OCI-LY7 (cell line): ENCODE data around the gene PARD3B. TPM values are rescaled to one million over a fixed set of nuclear protein-coding genes. Genes with fewer than 3 reads are reported as not detected.

Source experiments
- BruUV-seq: library from RNA; stranded (reverse); fragments of 400-500 nt; replicated peaks from 2 replicates; lab custom pipeline; 2021; lab: Mats Ljungman, UMichigan
- CTCF ChIA-PET: fragments of 300-600 bp; sonication (Branson Sonifier 250); formaldehyde crosslinking; loops from one replicate; lab custom pipeline; 2022; ENCODE audit warnings: antibody characterized with exemption; ENCODE audit not compliant: unreplicated experiment; lab: Charles Lee
- POLR2A ChIA-PET: fragments of 300-600 bp; sonication (Branson Sonifier 250); formaldehyde crosslinking; loops from one replicate; lab custom pipeline; 2022; ENCODE audit warnings: antibody characterized with exemption; lab: Charles Lee
- DNase-seq: peaks from one replicate; pipeline ENCODE4 v3.0.0-alpha.2; 2015; ENCODE audit warnings: low spot score
- H2AFZ ChIP-seq: fragments of 200-600 bp; sonication (generic), shearing (Covaris generic); 2 replicates; pipeline ENCODE4 v1.6.1; 2014; ENCODE audit warnings: mild to moderate bottlenecking, antibody characterized with exemption, low read length, moderate library complexity
- H3K27ac ChIP-seq: fragments of 200-600 bp; sonication (generic); 2 replicates; pipeline ENCODE4 v1.5.1; 2014; ENCODE audit warnings: mixed run types, low read depth, mild to moderate bottlenecking, moderate library complexity, low read length, inconsistent platforms; ENCODE audit not compliant: poor library complexity, severe bottlenecking
- H3K36me3 ChIP-seq: fragments of 200-600 bp; sonication (generic); 2 replicates; pipeline ENCODE4 v1.6.1; 2014; ENCODE audit warnings: mild to moderate bottlenecking, antibody characterized with exemption, low read length, moderate library complexity, mixed read lengths; ENCODE audit not compliant: insufficient read depth
- H3K4me1 ChIP-seq: fragments of 200-600 bp; sonication (generic); 2 replicates; pipeline ENCODE4 v1.5.1; 2014; ENCODE audit warnings: mild to moderate bottlenecking, low read length; ENCODE audit not compliant: insufficient read depth, poor library complexity, severe bottlenecking
- H3K4me2 ChIP-seq: fragments of 200-600 bp; sonication (generic); 2 replicates; pipeline ENCODE4 v1.6.1; 2014; ENCODE audit warnings: mild to moderate bottlenecking, low read length
- H3K4me3 ChIP-seq: fragments of 200-600 bp; sonication (generic); 2 replicates; pipeline ENCODE4 v1.5.1; 2014; ENCODE audit warnings: mild to moderate bottlenecking, low read depth, low read length; ENCODE audit not compliant: poor library complexity, severe bottlenecking
- H3K79me2 ChIP-seq: fragments of 200-600 bp; sonication (generic); 2 replicates; pipeline ENCODE4 v1.6.1; 2016; ENCODE audit warnings: low read depth, mild to moderate bottlenecking, low read length, moderate library complexity, mixed read lengths; ENCODE audit not compliant: insufficient read depth
- H3K9me2 ChIP-seq: fragments of 200-600 bp; sonication (generic); 2 replicates; pipeline ENCODE4 v1.6.1; 2016; ENCODE audit warnings: mild to moderate bottlenecking, low read length, mixed read lengths; ENCODE audit not compliant: insufficient read depth
- H3K9me3 ChIP-seq: fragments of 200-600 bp; sonication (generic); 2 replicates; pipeline ENCODE4 v1.6.1; 2014; ENCODE audit warnings: mild to moderate bottlenecking, mixed run types, low read length, mixed read lengths
- H4K20me1 ChIP-seq: fragments of 200-600 bp; sonication (generic); 2 replicates; pipeline ENCODE4 v1.6.1; 2014; ENCODE audit warnings: mild to moderate bottlenecking, antibody characterized with exemption, low read length, moderate library complexity, mixed read lengths; ENCODE audit not compliant: insufficient read depth
- EZH2phosphoT487 ChIP-seq: fragments of 200-600 bp; sonication (generic); IDR thresholded peaks from 2 replicates; pipeline ENCODE4 v1.6.1; 2018; ENCODE audit warnings: low read depth, borderline replicate concordance, mild to moderate bottlenecking, mixed run types, antibody characterized with exemption, low read length, moderate library complexity, mixed read lengths
- intact Hi-C: fragments of 100-400 bp; cut with micrococcal nuclease; formaldehyde crosslinking; loops from one replicate; pipeline ENCODE4 v1.10.0; 2022; ENCODE audit not compliant: unreplicated experiment
- total RNA-seq, 2 experiments: library from RNA; depleted of rRNA in 1 of 2; stranded (reverse); fragments of >200 nt in 1 of 2; shearing (Covaris generic) in 1 of 2; gene quantifications; 2 replicates each; pipeline ENCODE4 v1.2.3, GENCODE V29; 2014 to 2022
- TF ChIP-seq, protein P1 (sequence below): fragments of 200-600 bp; sonication (generic); conservative IDR thresholded peaks from 2 replicates; pipeline ENCODE4 v1.5.1; 2014; ENCODE audit warnings: mild to moderate bottlenecking, antibody characterized with exemption, low read length, moderate library complexity, mixed read lengths

PARD3B gene
- total RNA-seq, 2 experiments from 2014 or later, result not detected

DNA sequence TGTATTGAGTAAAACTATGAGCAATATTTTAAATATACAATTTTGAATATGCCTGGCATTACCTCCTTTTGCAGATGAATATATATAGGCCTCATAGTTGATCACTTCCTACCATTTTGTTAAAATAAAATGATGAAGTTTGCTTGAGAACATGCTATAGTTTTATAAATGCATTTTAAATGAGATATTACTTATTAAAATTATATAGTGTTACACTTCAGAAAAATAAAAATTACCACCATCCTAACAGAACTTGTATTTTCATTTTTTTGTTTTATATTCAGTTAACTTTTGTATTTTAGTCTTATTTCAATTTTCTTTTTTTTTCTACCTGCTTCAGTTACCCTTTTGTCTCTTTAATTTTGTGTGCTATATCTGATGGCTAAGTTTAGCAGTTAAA lies 426.9 kb downstream of the PARD3B start:
- Histone ChIP-seq H3K4me3 (no peak overlapping the region), H3K9me3 (no peaks in the 10 kb centered on the region), H3K79me2 (no peaks in the 10 kb centered on the region), H3K9me2 (no peaks in the 10 kb centered on the region), H2AFZ (no peak overlapping the region), H3K4me1 (no peaks in the 10 kb centered on the region), H4K20me1 (no peaks in the 10 kb centered on the region), H3K4me2 (no peak overlapping the region), H3K36me3 (no peaks in the 10 kb centered on the region), H3K27ac (no peak overlapping the region)
- ChIA-PET CTCF (no interaction called here), POLR2A (interaction anchor here (0.6 kb wide), 1 partner anchor 249 kb away, joined by 4 read pairs; no protein-coding TSS in a partner anchor)
- no peak for DNase-seq
- intact Hi-C loops, result no loop called here
- TF ChIP-seq, protein P1, sequence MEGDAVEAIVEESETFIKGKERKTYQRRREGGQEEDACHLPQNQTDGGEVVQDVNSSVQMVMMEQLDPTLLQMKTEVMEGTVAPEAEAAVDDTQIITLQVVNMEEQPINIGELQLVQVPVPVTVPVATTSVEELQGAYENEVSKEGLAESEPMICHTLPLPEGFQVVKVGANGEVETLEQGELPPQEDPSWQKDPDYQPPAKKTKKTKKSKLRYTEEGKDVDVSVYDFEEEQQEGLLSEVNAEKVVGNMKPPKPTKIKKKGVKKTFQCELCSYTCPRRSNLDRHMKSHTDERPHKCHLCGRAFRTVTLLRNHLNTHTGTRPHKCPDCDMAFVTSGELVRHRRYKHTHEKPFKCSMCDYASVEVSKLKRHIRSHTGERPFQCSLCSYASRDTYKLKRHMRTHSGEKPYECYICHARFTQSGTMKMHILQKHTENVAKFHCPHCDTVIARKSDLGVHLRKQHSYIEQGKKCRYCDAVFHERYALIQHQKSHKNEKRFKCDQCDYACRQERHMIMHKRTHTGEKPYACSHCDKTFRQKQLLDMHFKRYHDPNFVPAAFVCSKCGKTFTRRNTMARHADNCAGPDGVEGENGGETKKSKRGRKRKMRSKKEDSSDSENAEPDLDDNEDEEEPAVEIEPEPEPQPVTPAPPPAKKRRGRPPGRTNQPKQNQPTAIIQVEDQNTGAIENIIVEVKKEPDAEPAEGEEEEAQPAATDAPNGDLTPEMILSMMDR, result no peak
- no peak for TF ChIP-seq EZH2phosphoT487
- no TSS peak for BruUV-seq

GRCh38 chr2:204972606-204973336 lies 427.5 kb downstream of the PARD3B start:
- no peak for TF ChIP-seq EZH2phosphoT487
- TF ChIP-seq, protein P1, result no peak
- Histone ChIP-seq H3K27ac (no peak overlapping the region), H3K9me2 (no peaks in the 10 kb centered on the region), H3K4me2 (no peak overlapping the region), H3K4me3 (no peak overlapping the region), H3K9me3 (no peaks in the 10 kb centered on the region), H2AFZ (no peak overlapping the region), H3K4me1 (no peaks in the 10 kb centered on the region), H4K20me1 (no peaks in the 10 kb centered on the region), H3K36me3 (no peaks in the 10 kb centered on the region), H3K79me2 (no peaks in the 10 kb centered on the region)
- DNase-seq, result no peak
- intact Hi-C loops, result no loop called here
- no TSS peak for BruUV-seq
- ChIA-PET CTCF (no interaction called here), POLR2A (no interaction called here)

GRCh38 chr2:204973616-204974015 lies 428.3 kb downstream of the PARD3B start:
- Histone ChIP-seq H3K4me3 (no peak overlapping the region), H3K9me3 (no peaks in the 10 kb centered on the region), H2AFZ (no peak overlapping the region), H3K36me3 (no peaks in the 10 kb centered on the region), H3K4me2 (no peak overlapping the region), H3K27ac (no peak overlapping the region), H3K4me1 (no peaks in the 10 kb centered on the region), H4K20me1 (no peaks in the 10 kb centered on the region), H3K9me2 (no peaks in the 10 kb centered on the region), H3K79me2 (no peaks in the 10 kb centered on the region)
- TF ChIP-seq EZH2phosphoT487, result no peak
- TF ChIP-seq, protein P1, result no peak
- no peak for DNase-seq
- intact Hi-C loops, result no loop called here
- CTCF ChIA-PET, result no interaction called here
- BruUV-seq, result no TSS peak
- POLR2A ChIA-PET, result no interaction called here
